Natural killer cell treated with Interleukin-12 subunit alpha and Interleukin-12 subunit beta and Interleukin-15 and Interleukin-18, amount 100 ng/mL, for 72 hours (primary cell): ENCODE data around the gene UMODL1. TPM values are rescaled to one million over a fixed set of nuclear protein-coding genes. Genes with fewer than 3 reads are reported as not detected.
"Not testable (repeated sequence)": the region's sequence is repeated elsewhere in the genome, so short reads cannot be mapped to it uniquely, and the experiment has no call there.

ENCODE experiments used
- ATAC-seq, 2 donors: fragments of 150-1000 bp; cut with Tn5 transposase in 1 of 2; sonication (Bioruptor Pico), chemical (Tn5 transposase) in 1 of 2; 2 replicates each; pipeline ENCODE4 v1.10.0; 2021
- DNase-seq: peaks from one replicate; pipeline ENCODE4 v3.0.0; 2022; ENCODE audit warnings: low spot score
- H3K27ac Mint-ChIP-seq, 2 donors: 1 replicate in 1 of 2; 2 replicates in 1 of 2; pipeline ENCODE4 v1.8.0; 2022; ENCODE audit warnings: mixed read lengths in 2 of 2, mild to moderate bottlenecking in 1 of 2, moderate library complexity in 1 of 2
- H3K27me3 Mint-ChIP-seq, 2 donors: 1 replicate in 1 of 2; 2 replicates in 1 of 2; pipeline ENCODE4 v1.8.0; 2022; ENCODE audit warnings: mixed read lengths in 2 of 2
- H3K36me3 Mint-ChIP-seq: one replicate; pipeline ENCODE4 v1.8.0; 2022; ENCODE audit warnings: mixed read lengths
- H3K4me1 Mint-ChIP-seq, 2 donors: 1 replicate in 1 of 2; 2 replicates in 1 of 2; pipeline ENCODE4 v1.8.0; 2022; ENCODE audit warnings: low read depth in 2 of 2, mixed read lengths in 2 of 2, mild to moderate bottlenecking in 1 of 2
- H3K4me3 Mint-ChIP-seq: one replicate; pipeline ENCODE4 v1.8.0; 2022; ENCODE audit warnings: mixed read lengths
- H3K9me3 Mint-ChIP-seq: 2 replicates; pipeline ENCODE4 v1.8.0; 2022; ENCODE audit warnings: mixed read lengths
- total RNA-seq, 2 donors: library from RNA; stranded (reverse); gene quantifications; one replicate each; pipeline ENCODE4 v1.2.3, GENCODE V29; 2022

The UMODL1 gene
- total RNA-seq, 2 donors from 2014 or later = not detected

GRCh38 chr21:42073145-42074099, 2.3 kb downstream of the UMODL1 start:
- Mint-ChIP-seq H3K27ac (no peak overlapping the region), H3K27me3 (peaks cover 28 to 34% of the 10 kb centered on the region in 2 donors)

GRCh38 chr21:42075686-42076471, 4.8 kb downstream of the UMODL1 start:
- H3K4me3 Mint-ChIP-seq = no peak overlapping the region
- no peaks in the 10 kb centered on the region for H3K9me3 Mint-ChIP-seq
- ATAC-seq (no peak), DNase-seq (no peak)
- peaks cover 4 to 6% of the 10 kb centered on the region in 2 donors for H3K4me1 Mint-ChIP-seq
- no peaks in the 10 kb centered on the region for H3K36me3 Mint-ChIP-seq
- H3K27me3 Mint-ChIP-seq = peaks cover 11 to 17% of the 10 kb centered on the region in 2 donors
- H3K27ac Mint-ChIP-seq = no peak overlapping the region

More at GRCh38 chr21:42073145-42074099, 2.3 kb downstream of the UMODL1 start:
- no peak for ATAC-seq
- Mint-ChIP-seq H3K4me1 (peaks cover 4 to 8% of the 10 kb centered on the region in 2 donors), H3K4me3 (no peak overlapping the region), H3K9me3 (no peaks in the 10 kb centered on the region), H3K36me3 (no peaks in the 10 kb centered on the region)
- no peak for DNase-seq

GRCh38 chr21:42077685-42078238, 6.6 kb downstream of the UMODL1 start:
- H3K27ac Mint-ChIP-seq, H3K4me1 Mint-ChIP-seq, H3K36me3 Mint-ChIP-seq, H3K9me3 Mint-ChIP-seq, H3K4me3 Mint-ChIP-seq, DNase-seq: not testable (repeated sequence)
- H3K27me3 Mint-ChIP-seq = peaks cover 2 to 15% of the 10 kb centered on the region in 2 donors
- peak; percentile 46 to 60 for ATAC-seq

- not testable (repeated sequence) for DNase-seq, H3K4me3 Mint-ChIP-seq, H3K4me1 Mint-ChIP-seq, ATAC-seq, H3K27ac Mint-ChIP-seq, H3K36me3 Mint-ChIP-seq, H3K9me3 Mint-ChIP-seq
- peaks cover 8 to 19% of the 10 kb centered on the region in 2 donors for H3K27me3 Mint-ChIP-seq
Measured at GRCh38 chr21:42078247-42079007, 7.3 kb downstream of the UMODL1 start.

- no peaks in the 10 kb centered on the region for H3K9me3 Mint-ChIP-seq
- H3K27ac Mint-ChIP-seq = no peak overlapping the region
- H3K4me3 Mint-ChIP-seq = no peak overlapping the region
- H3K4me1 Mint-ChIP-seq = peaks cover 4 to 6% of the 10 kb centered on the region in 2 donors
- no peak for DNase-seq
- peaks cover 12 to 16% of the 10 kb centered on the region in 2 donors for H3K27me3 Mint-ChIP-seq
- no peaks in the 10 kb centered on the region for H3K36me3 Mint-ChIP-seq
- peak in 1 of 2 donors; percentile 37 for ATAC-seq
Measured at GRCh38 chr21:42079008-42079938, 8.2 kb downstream of the UMODL1 start.

- peaks cover 12 to 16% of the 10 kb centered on the region in 2 donors for H3K27me3 Mint-ChIP-seq
- no peak for DNase-seq
- H3K4me1 Mint-ChIP-seq = peaks cover 4 to 6% of the 10 kb centered on the region in 2 donors
- no peaks in the 10 kb centered on the region for H3K9me3 Mint-ChIP-seq
- no peak overlapping the region for H3K4me3 Mint-ChIP-seq
- no peak overlapping the region for H3K27ac Mint-ChIP-seq
- H3K36me3 Mint-ChIP-seq = no peaks in the 10 kb centered on the region
- no peak for ATAC-seq
Measured at GRCh38 chr21:42079939-42080787, 9.0 kb downstream of the UMODL1 start.

GRCh38 chr21:42080788-42081083, 9.6 kb downstream of the UMODL1 start:
- H3K27ac Mint-ChIP-seq = no peak overlapping the region
- peaks cover 4 to 6% of the 10 kb centered on the region in 2 donors for H3K4me1 Mint-ChIP-seq
- DNase-seq (no peak), ATAC-seq (no peak)
- H3K36me3 Mint-ChIP-seq = no peaks in the 10 kb centered on the region
- H3K27me3 Mint-ChIP-seq = peaks cover 12 to 14% of the 10 kb centered on the region in 2 donors
- no peaks in the 10 kb centered on the region for H3K9me3 Mint-ChIP-seq
- no peak overlapping the region for H3K4me3 Mint-ChIP-seq

GRCh38 chr21:42081138-42081537, 10.0 kb downstream of the UMODL1 start:
- no peak for ATAC-seq

GRCh38 chr21:42081931-42082381, 10.8 kb downstream of the UMODL1 start:
- Mint-ChIP-seq H3K36me3 (no peaks in the 10 kb centered on the region), H3K4me1 (peaks cover 4 to 6% of the 10 kb centered on the region in 2 donors), H3K9me3 (no peaks in the 10 kb centered on the region), H3K27ac (no peak overlapping the region), H3K4me3 (no peak overlapping the region), H3K27me3 (peaks cover 12 to 14% of the 10 kb centered on the region in 2 donors)
- ATAC-seq (no peak), DNase-seq (no peak)

More at GRCh38 chr21:42081138-42081537, 10.0 kb downstream of the UMODL1 start:
- H3K27me3 Mint-ChIP-seq = peaks cover 12 to 14% of the 10 kb centered on the region in 2 donors
- H3K36me3 Mint-ChIP-seq = no peaks in the 10 kb centered on the region
- peaks cover 4 to 6% of the 10 kb centered on the region in 2 donors for H3K4me1 Mint-ChIP-seq
- no peak overlapping the region for H3K27ac Mint-ChIP-seq
- H3K9me3 Mint-ChIP-seq = no peaks in the 10 kb centered on the region
- DNase-seq = no peak
- H3K4me3 Mint-ChIP-seq = no peak overlapping the region

GRCh38 chr21:42082501-42083360, 11.6 kb downstream of the UMODL1 start:
- no peaks in the 10 kb centered on the region for H3K36me3 Mint-ChIP-seq
- no peak for ATAC-seq
- DNase-seq = no peak
- no peak overlapping the region for H3K4me3 Mint-ChIP-seq
- H3K4me1 Mint-ChIP-seq = peaks cover 4 to 6% of the 10 kb centered on the region in 2 donors
- H3K9me3 Mint-ChIP-seq = no peaks in the 10 kb centered on the region
- no peak overlapping the region for H3K27ac Mint-ChIP-seq
- peaks cover 12 to 15% of the 10 kb centered on the region in 2 donors for H3K27me3 Mint-ChIP-seq

- Mint-ChIP-seq H3K4me3 (no peak overlapping the region), H3K27ac (no peak overlapping the region), H3K36me3 (no peaks in the 10 kb centered on the region), H3K9me3 (no peaks in the 10 kb centered on the region), H3K27me3 (peaks cover 12 to 17% of the 10 kb centered on the region in 2 donors), H3K4me1 (peaks cover 0 to 8% of the 10 kb centered on the region in 2 donors)
- DNase-seq = no peak
- no peak for ATAC-seq
Measured at GRCh38 chr21:42083361-42083690, 12.2 kb downstream of the UMODL1 start.
